ENCODE measurements around the gene TBCD.
A peak's percentile ranks its signal among the peaks of the same experiment; 100 is the strongest.
"Not testable (repeated sequence)": the region's sequence is repeated elsewhere in the genome, so short reads cannot be mapped to it uniquely, and the experiment has no call there.

TBCD gene

DNA sequence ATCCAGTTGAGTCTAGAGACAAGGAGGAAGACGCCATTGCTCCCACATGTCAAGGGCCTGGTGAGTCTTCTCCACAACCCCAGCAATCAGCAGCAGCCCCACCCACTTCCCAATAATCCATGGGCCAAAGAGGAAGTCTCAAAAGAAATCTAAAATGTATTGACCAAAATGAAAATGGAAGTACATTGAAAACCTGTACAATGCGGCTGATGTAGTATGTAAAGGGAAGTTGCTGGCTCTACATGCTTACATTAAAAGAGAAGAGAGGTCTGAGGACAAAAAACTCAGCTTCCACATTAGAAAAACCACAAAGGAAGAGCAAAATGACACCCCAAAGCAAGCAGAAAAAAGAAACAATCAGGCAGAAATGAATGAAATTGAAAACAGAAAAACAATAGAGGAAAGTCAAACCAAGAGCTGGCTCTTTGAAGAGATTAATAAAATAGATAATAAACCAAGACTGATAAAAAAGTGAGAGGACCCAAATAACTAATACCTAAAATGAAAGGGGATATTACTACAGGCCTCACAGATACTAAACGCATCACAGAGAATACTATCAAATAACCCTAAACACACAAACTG, 227.0 kb downstream of the TBCD start:
- no peak for DNase-seq

DNA sequence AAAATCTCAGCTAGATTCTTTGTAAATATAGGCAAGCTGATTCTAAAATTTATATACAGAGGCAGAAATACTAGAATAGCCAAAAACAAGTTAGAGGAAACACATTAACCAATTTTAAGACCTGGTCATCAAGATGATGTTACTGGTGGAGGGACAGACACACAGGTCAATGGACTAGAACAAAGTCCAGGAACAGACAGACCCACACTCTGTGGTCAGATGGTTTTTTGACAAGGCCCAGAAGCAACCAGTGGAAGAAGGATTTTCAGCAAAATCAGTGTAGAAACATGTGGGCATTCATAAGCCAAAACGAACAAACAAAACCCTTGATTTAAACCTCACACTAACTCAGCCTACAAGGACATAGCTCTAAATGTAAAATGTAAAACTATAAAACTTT, 227.9 kb downstream of the TBCD start:
- no peak for DNase-seq

DNA sequence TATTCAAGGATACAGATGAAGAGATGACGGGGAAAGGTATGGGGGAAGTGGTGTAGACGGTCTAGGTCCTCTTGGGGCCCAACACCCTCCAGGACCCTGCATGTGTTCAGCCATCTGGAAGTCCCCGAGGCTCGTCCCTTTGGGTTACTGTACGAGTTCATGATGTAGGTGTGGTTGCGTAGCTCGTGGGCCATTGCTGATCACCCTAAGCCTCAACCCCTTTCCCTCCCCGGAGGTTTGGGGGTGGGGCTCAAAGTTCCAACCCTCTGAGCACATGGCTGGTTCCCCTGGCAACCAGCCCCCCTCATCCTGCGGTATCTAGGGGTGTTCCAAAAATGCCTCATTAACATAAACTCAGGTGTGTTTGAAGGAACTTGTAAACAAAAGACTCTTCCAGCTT, 228.8 kb downstream of the TBCD start:
- DNase-seq = no peak

DNA sequence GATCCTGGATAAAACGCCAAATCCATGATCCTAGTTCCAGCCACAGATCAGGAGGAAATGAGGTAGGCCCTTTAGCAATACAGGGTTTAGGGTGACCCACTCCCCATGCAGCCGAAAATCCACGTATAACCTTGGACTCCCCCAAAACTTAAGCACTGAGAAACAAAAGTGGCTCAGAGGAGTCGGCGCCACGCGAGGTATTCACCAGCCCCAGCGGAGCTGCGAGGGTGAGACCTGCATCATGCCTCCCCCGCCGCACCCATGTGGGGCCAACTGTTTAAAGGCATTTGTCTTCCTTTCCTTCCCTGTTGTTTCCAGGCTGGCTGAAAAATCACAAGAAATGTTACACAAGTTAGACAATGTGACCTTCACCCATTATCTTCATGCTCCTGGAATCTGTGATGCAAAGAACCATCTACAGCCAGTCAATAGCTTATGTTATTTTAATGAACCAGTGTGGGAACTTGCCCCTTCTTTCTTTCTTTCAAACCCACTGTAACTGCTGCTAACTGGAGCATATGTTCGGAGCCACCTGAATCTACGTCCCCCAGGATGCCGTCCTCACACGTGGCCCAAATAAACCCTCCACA, 229.4 kb downstream of the TBCD start:
- no peak for DNase-seq

DNA sequence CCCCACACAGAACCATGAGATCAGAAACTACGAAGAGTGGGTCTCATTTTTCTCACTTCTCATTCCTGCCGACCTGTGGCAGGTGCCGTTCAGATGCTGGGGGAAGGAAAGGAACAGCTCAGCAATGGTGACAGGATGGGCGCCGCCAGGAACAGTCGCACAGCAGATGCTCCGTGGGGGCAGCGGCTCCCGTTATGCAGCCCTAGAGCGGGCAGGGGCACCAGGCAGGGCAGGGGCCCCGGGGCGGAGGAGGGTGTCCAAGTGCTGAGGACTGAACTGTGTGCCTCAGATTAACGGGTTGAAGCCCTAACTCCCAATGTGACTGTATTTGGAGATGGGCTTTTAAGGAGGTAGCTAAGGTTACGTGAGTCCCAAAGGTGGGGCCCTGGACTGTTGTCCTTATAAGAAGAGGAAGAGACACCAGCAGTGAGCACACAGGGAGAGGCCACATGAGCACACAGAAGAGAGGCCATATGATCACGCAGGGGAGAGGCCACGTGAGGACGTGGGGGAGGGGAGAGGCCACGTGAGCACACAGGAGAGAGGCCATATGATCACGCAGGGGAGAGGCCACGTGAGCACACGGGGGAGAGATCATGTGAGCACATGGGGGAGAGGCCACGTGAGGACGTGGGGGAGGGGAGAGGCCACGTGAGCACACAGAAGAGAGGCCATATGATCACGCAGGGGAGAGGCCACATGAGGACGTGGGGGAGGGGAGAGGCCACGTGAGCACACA, 231.8 kb downstream of the TBCD start:
- no peak for DNase-seq

DNA sequence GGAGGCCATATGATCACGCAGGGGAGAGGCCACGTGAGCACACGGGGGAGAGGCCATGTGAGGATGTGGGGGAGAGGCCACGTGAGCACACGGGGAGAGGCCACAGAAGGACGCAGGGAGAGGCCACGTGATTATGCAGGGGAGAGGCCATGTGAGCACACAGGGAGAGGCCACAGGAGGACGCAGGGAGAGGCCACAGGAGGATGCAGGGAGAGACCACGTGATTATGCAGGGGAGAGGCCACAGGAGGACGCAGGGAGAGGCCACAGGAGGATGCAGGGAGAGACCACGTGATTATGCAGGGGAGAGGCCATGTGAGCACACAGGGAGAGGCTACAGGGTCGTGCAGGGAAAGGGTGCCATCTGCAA, 232.4 kb downstream of the TBCD start:
- not testable (repeated sequence) for DNase-seq

DNA sequence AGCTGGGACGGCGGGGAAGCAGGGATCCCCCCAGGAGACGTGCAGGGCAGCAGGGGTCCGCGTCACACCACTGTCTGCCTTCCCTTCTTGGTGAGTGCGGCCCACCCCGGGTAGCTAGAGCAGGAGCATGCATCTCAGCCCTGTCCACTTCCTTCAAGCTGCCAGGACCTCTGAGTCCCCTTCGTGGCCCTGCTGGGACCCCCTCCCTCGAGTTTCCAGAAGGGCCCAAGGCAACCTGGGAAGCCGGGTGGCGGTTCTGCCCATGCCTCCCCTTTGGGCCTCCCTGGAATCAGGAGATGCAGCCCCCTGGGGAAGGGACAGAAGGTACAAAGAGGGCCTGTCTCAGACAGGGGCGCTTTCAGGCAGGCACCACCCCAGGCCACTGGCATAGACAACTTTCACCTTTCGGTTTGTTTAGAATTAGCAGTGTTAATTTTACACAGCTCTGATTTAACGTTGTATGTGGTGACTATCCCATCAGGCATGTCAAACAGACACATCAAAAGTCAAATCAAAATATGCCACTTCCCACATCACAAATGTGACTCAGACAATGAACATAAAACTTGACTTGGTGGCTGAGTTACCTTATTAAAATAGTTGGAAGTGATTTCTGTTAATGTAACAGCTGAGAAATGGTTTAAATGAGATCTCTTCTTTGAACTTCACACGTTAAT, 233.0 kb downstream of the TBCD start:
- DNase-seq = no peak

DNA sequence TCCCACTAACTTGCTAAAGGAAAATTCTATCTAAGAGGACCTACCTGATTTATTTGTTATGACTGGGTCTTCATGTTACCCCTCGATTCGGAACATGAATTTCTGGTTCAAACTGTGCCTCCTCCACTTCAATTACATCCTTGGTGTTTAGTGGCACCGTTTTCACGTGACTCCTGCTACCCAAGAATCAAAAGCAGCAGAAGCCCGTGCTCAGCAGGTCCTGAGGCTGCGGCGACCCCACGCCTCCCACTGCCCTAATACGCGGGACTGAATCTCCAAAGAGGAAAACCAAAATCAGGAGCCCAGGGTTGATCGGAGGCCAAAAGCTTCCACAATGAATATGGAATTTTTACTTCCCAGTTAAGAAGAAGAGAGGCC, 233.6 kb downstream of the TBCD start:
- DNase-seq = no peak

DNA sequence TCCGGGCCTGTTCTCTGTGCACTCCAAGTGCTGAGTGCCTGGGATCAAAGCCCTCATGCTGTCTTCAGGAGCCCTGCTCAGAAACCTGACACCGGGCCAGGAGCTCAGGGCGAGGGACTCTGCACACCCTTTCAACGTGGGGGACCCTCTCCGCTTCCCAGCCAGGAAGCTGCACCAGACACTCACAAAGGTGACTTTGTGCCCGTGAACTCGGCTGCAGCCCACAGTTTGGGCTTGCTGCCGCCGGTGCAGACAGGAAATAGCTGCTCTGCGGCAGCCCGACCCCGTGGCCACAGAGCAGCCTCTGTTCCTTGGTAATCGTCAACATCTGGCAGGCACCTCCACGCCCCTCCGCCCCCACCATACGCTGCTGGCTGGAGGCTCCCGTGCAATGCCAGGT, 234.1 kb downstream of the TBCD start:
- peak; percentile 33 to 42 for DNase-seq

DNA sequence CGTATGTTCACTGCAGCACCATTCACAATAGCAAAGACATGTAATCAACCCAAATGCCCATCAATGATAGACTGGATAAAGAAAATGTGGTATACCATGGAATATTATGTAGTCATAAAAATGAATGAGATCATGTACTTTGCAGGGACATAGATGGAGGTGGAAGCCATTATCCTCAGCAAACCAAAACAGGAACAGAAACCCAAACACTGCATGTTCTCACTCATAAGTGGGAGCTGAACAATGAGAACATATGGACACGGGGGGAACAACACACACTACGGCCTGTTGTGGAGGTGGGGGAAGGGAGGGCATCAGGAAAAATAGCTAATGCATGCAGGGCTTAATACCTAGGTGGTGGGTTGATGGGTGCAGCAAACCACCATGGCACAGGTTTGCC, 237.2 kb downstream of the TBCD start:
- DNase-seq = not testable (repeated sequence)

DNA sequence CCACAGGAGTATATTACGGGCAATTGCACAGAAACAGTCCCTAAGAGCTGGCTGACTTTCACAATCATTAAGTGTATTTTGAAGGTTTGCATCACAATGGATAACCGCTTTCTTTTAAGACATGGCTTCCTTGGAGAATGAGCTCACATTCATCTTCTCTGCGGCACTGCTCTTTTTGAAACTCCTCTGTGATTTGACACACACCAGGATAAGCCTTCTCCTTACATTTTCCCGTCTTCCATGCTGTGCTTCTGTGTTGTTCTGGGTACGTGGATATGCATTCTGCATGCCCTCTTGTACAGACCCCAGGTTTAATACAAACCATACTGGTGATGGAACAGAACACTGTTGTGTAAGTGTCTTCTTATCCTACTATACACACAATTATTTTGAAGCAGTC, 238.0 kb downstream of the TBCD start:
- no peak for DNase-seq

DNA sequence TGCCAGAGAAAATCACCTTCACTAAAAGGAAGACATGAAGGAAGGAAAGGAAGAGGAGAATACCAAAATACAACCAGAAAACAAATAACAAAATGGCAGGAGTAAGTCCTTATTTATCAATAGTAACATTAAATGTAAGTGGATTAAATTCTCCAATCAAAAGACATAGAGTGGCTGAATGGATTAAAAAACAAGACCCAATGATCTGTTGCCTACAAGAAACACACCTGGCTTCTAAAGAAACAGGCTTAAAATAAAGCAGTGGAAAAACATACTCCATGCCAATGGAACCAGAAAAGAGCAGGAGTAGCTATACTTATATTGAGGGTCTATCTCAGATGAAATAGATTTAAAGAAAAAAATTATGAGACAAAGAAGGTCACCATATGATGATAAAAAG, 241.1 kb downstream of the TBCD start:
- DNase-seq = no peak
